ENCODE data around the gene VPS16. TPM values are rescaled to one million over a fixed set of nuclear protein-coding genes. Genes with fewer than 3 reads are reported as not detected.
A peak's percentile ranks its signal among the peaks of the same experiment; 100 is the strongest.

VPS16 gene
- total and polyA plus RNA-seq, 2 of the 13 experiments (the other 11 are each of a cell fraction or from before 2014, with no cell fraction given): 34.2 to 35.4 TPM

- no peak for TF ChIP-seq ZNF546 (CRISPR knock-in tag; conservative IDR thresholded peaks at IDR 0.05)
- no peak for TF ChIP-seq ZNF235 (CRISPR knock-in tag; IDR thresholded peaks at IDR 0.05; ENCODE audit: borderline replicate concordance)
- no peak for TF ChIP-seq FOXA1 (IDR thresholded peaks at IDR 0.05)
- TF ChIP-seq FOXA1 (CRISPR knock-in tag; IDR thresholded peaks at IDR 0.05): 0 out of 2 replicates have a peak, but pooled peaks have one; percentile 23
- 0 out of 2 replicates have a peak, but pooled peaks have one; percentile 57 for TF ChIP-seq NR0B2 (CRISPR knock-in tag; IDR thresholded peaks at IDR 0.05)
- no peak; the same call in 1 of the 2 replicates for TF ChIP-seq ZNF224 (CRISPR knock-in tag; IDR thresholded peaks at IDR 0.05)
- TF ChIP-seq PRMT3 (CRISPR knock-in tag; IDR thresholded peaks at IDR 0.05; ENCODE audit: borderline replicate concordance, low read depth): no peak; the same call in 1 of the 2 replicates
- no peak for TF ChIP-seq MIER2 (CRISPR knock-in tag; IDR thresholded peaks at IDR 0.05)
- no peak for TF ChIP-seq GPBP1L1 (CRISPR knock-in tag; IDR thresholded peaks at IDR 0.05)
- no peak for TF ChIP-seq SYNCRIP (IDR thresholded peaks at IDR 0.05; ENCODE audit: insufficient read depth, low read depth, low read length)
- peak; percentile 86 for TF ChIP-seq HNRNPK (IDR thresholded peaks at IDR 0.05; ENCODE audit: low read depth, low read length, poor library complexity, severe bottlenecking)
- peak; percentile 69 for TF ChIP-seq ZNF12 (CRISPR knock-in tag; IDR thresholded peaks at IDR 0.05)
- TF ChIP-seq ZNF713 (CRISPR knock-in tag; IDR thresholded peaks at IDR 0.05): peak; percentile 88; the same call in 1 of the 2 replicates
- peak; percentile 89 for TF ChIP-seq TGIF2 (CRISPR knock-in tag; IDR thresholded peaks at IDR 0.05)
- TF ChIP-seq HOXA7 (CRISPR knock-in tag; IDR thresholded peaks at IDR 0.05): no peak
- peak; percentile 99 for TF ChIP-seq ZMYM3 (CRISPR knock-in tag; IDR thresholded peaks at IDR 0.05)
- TF ChIP-seq POGK (CRISPR knock-in tag; conservative IDR thresholded peaks at IDR 0.05): peak; percentile 75; the same call in 1 of the 2 replicates
- no peak for TF ChIP-seq AHDC1 (CRISPR knock-in tag; IDR thresholded peaks at IDR 0.05; ENCODE audit: borderline replicate concordance)
- no peak for TF ChIP-seq ZNF75D (CRISPR knock-in tag; IDR thresholded peaks at IDR 0.05; ENCODE audit: borderline replicate concordance)
- no peak for TF ChIP-seq ZNF672 (CRISPR knock-in tag; IDR thresholded peaks at IDR 0.05)
- TF ChIP-seq ZNF460 (CRISPR knock-in tag; IDR thresholded peaks at IDR 0.05; ENCODE audit: borderline replicate concordance): no peak
Measured at GRCh38 chr20:2873010-2873746, 32.6 kb downstream of the VPS16 start, which contains the start of gene PTPRA (continued).

All from HepG2 (cell line).